Hepatocyte (in vitro differentiated cells): ENCODE measurements around the gene MDH1. TPM values are rescaled to one million over a fixed set of nuclear protein-coding genes. Genes with fewer than 3 reads are reported as not detected.
"Not testable (repeated sequence)": the region's sequence is repeated elsewhere in the genome, so short reads cannot be mapped to it uniquely, and the experiment has no call there.

Source experiments
- DNase-seq: peaks from one replicate; pipeline ENCODE4 v3.0.0-alpha.2; 2016; ENCODE audit warnings: low spot score
- H2AFZ ChIP-seq: fragments of 200-600 bp; sonication (generic); 2 replicates; pipeline ENCODE4 v1.6.0; 2016; ENCODE audit warnings: antibody characterized with exemption, mild to moderate bottlenecking
- H3K27ac ChIP-seq: fragments of 200-600 bp; sonication (generic); 2 replicates; pipeline ENCODE4 v1.5.1; 2016; ENCODE audit warnings: mild to moderate bottlenecking
- H3K27me3 ChIP-seq: fragments of 200-600 bp; sonication (generic); 2 replicates; pipeline ENCODE4 v1.6.1; 2016
- H3K36me3 ChIP-seq: fragments of 200-600 bp; sonication (generic); replicated peaks from 2 replicates; pipeline ENCODE4 v1.5.1; 2016; ENCODE audit warnings: low read depth; ENCODE audit not compliant: insufficient read depth
- H3K4me1 ChIP-seq: fragments of 200-600 bp; sonication (generic); 2 replicates; pipeline ENCODE4 v1.5.1; 2016; ENCODE audit warnings: mild to moderate bottlenecking, moderate library complexity; ENCODE audit not compliant: insufficient read depth
- H3K4me2 ChIP-seq: fragments of 200-600 bp; sonication (generic); 2 replicates; pipeline ENCODE4 v1.6.0; 2016
- H3K4me3 ChIP-seq: fragments of 200-600 bp; sonication (generic); 2 replicates; pipeline ENCODE4 v1.5.1; 2016; ENCODE audit warnings: mild to moderate bottlenecking
- H3K79me2 ChIP-seq: fragments of 200-600 bp; sonication (generic); 2 replicates; pipeline ENCODE4 v1.6.0; 2017; ENCODE audit warnings: mild to moderate bottlenecking
- H3K9me2 ChIP-seq: fragments of 200-600 bp; sonication (generic); replicated peaks from 2 replicates; pipeline ENCODE4 v1.6.0; 2017; ENCODE audit warnings: mild to moderate bottlenecking; ENCODE audit not compliant: insufficient read depth
- H3K9me3 ChIP-seq: fragments of 200-600 bp; sonication (generic); 2 replicates; pipeline ENCODE4 v1.5.1; 2016; ENCODE audit warnings: low read depth, mild to moderate bottlenecking
- H4K20me1 ChIP-seq: fragments of 200-600 bp; sonication (generic); 2 replicates; pipeline ENCODE4 v1.6.0; 2016; ENCODE audit warnings: mild to moderate bottlenecking; ENCODE audit not compliant: insufficient read depth, poor library complexity, severe bottlenecking
- CTCF ChIP-seq: fragments of 200-600 bp; sonication (generic); IDR thresholded peaks from 2 replicates; pipeline ENCODE4 v1.5.1; 2016; ENCODE audit warnings: antibody characterized with exemption, mild to moderate bottlenecking; ENCODE audit not compliant: poor library complexity
- EZH2 ChIP-seq: fragments of 200-600 bp; sonication (generic); IDR thresholded peaks from 2 replicates; pipeline ENCODE4 v1.6.1; 2016; ENCODE audit warnings: antibody characterized with exemption, mild to moderate bottlenecking, borderline replicate concordance
- EZH2phosphoT487 ChIP-seq: fragments of 200-600 bp; sonication (generic); IDR thresholded peaks from one replicate; pipeline ENCODE4 v1.6.1; 2018; ENCODE audit warnings: antibody characterized with exemption, mild to moderate bottlenecking, low read depth, moderate library complexity; ENCODE audit not compliant: unreplicated experiment, severe bottlenecking
- WGBS: methylation state at CpG from one replicate; pipeline ENCODE4 v1.1.6; 2016; ENCODE audit warnings: low lambda C conversion rate; ENCODE audit errors: missing lambda C conversion rate; 5-methylcytosine and 5-hydroxymethylcytosine counted together
- polyA plus RNA-seq: library from polyadenylated mRNA; unstranded; fragments of >200 nt; fragmentation: Nextera tagmentation; extraction: Ambion mirVana; gene quantifications from 2 replicates; pipeline ENCODE4 v1.2.1, GENCODE V29; 2016
- total RNA-seq: library from RNA; depleted of rRNA; stranded (reverse); fragments of >200 nt; gene quantifications from 2 replicates; pipeline ENCODE4 v1.2.3, GENCODE V29; 2014

Gene MDH1
- total and polyA plus RNA-seq, 2 experiments from 2014 or later = 297 to 298 TPM

GRCh38 chr2:63573726-63574345 is 14.9 kb upstream of the MDH1 start:
- H3K36me3 ChIP-seq, H3K9me3 ChIP-seq, H3K27me3 ChIP-seq, H3K27ac ChIP-seq, H3K4me1 ChIP-seq, H4K20me1 ChIP-seq, H3K4me2 ChIP-seq, H3K79me2 ChIP-seq, H3K9me2 ChIP-seq, DNase-seq, H2AFZ ChIP-seq, H3K4me3 ChIP-seq: not testable (repeated sequence)
- WGBS = 89% methylated on average over 13 of the region's 13 CpGs

GRCh38 chr2:63576546-63576945 is 12.2 kb upstream of the MDH1 start:
- no peak overlapping the region for H3K4me3 ChIP-seq
- no peaks in the 10 kb centered on the region for H3K36me3 ChIP-seq
- no peaks in the 10 kb centered on the region for H4K20me1 ChIP-seq
- no peaks in the 10 kb centered on the region for H3K27me3 ChIP-seq
- H3K4me1 ChIP-seq = no peaks in the 10 kb centered on the region
- H3K9me3 ChIP-seq = no peaks in the 10 kb centered on the region
- DNase-seq = no peak
- no peak overlapping the region for H3K4me2 ChIP-seq
- TF ChIP-seq EZH2phosphoT487 (no peak), CTCF (no peak), EZH2 (no peak)
- H3K79me2 ChIP-seq = peaks cover 4% of the 10 kb centered on the region
- no peak overlapping the region for H2AFZ ChIP-seq
- H3K27ac ChIP-seq = no peak overlapping the region
- no peaks in the 10 kb centered on the region for H3K9me2 ChIP-seq

GRCh38 chr2:63578767-63579166 is 10.0 kb upstream of the MDH1 start:
- H3K4me2 ChIP-seq = no peak overlapping the region
- H3K27me3 ChIP-seq = no peaks in the 10 kb centered on the region
- peaks cover 6% of the 10 kb centered on the region for H3K79me2 ChIP-seq
- 98% methylated on average over 3 of the region's 3 CpGs for WGBS
- DNase-seq = no peak
- H3K4me3 ChIP-seq = no peak overlapping the region
- TF ChIP-seq CTCF (no peak), EZH2phosphoT487 (no peak), EZH2 (no peak)
- no peaks in the 10 kb centered on the region for H3K36me3 ChIP-seq
- no peak overlapping the region for H3K27ac ChIP-seq
- no peaks in the 10 kb centered on the region for H3K9me3 ChIP-seq
- H4K20me1 ChIP-seq = no peaks in the 10 kb centered on the region
- no peak overlapping the region for H2AFZ ChIP-seq
- H3K9me2 ChIP-seq = no peaks in the 10 kb centered on the region
- no peaks in the 10 kb centered on the region for H3K4me1 ChIP-seq

- peaks cover 12% of the 10 kb centered on the region for H3K79me2 ChIP-seq
- no peaks in the 10 kb centered on the region for H3K36me3 ChIP-seq
- no peak overlapping the region for H3K4me3 ChIP-seq
- no peak for DNase-seq
- no peaks in the 10 kb centered on the region for H4K20me1 ChIP-seq
- H3K9me3 ChIP-seq = no peaks in the 10 kb centered on the region
- H3K9me2 ChIP-seq = no peaks in the 10 kb centered on the region
- no peaks in the 10 kb centered on the region for H3K27me3 ChIP-seq
- no peak overlapping the region for H3K27ac ChIP-seq
- no peak overlapping the region for H2AFZ ChIP-seq
- TF ChIP-seq EZH2 (no peak), CTCF (no peak), EZH2phosphoT487 (no peak)
- 85% methylated on average over 4 of the region's 4 CpGs for WGBS
- H3K4me2 ChIP-seq = no peak overlapping the region
- H3K4me1 ChIP-seq = no peaks in the 10 kb centered on the region
Observed at GRCh38 chr2:63580651-63581297, 8.0 kb upstream of the MDH1 start.
